ENCODE measurements around the gene HADHB. TPM values are rescaled to one million over a fixed set of nuclear protein-coding genes. Genes with fewer than 3 reads are reported as not detected.

HADHB gene
- total RNA-seq, 1 experiment from 2014 or later, result 101 TPM

DNA sequence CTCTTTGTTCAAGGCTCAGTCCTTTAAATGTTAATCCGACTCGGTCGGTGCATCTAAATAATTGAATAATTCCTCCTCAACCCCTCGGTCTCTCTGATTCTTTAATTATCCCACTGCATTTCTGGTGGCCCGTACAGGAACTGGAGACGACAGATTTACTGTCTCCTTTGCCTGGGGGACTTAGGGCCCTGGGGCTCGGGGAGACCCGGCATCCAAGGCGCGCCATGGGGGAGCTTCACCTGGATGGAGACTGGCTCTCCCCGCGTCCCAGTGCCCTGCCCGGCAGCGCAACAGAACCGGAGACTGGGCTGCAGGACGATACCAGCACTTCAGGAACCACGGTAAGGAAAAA lies 53.5 kb downstream of the HADHB start:
- DNase-seq (ENCODE audit: low spot score), result no peak
- BruUV-seq (replicated peaks), result no TSS peak

DNA sequence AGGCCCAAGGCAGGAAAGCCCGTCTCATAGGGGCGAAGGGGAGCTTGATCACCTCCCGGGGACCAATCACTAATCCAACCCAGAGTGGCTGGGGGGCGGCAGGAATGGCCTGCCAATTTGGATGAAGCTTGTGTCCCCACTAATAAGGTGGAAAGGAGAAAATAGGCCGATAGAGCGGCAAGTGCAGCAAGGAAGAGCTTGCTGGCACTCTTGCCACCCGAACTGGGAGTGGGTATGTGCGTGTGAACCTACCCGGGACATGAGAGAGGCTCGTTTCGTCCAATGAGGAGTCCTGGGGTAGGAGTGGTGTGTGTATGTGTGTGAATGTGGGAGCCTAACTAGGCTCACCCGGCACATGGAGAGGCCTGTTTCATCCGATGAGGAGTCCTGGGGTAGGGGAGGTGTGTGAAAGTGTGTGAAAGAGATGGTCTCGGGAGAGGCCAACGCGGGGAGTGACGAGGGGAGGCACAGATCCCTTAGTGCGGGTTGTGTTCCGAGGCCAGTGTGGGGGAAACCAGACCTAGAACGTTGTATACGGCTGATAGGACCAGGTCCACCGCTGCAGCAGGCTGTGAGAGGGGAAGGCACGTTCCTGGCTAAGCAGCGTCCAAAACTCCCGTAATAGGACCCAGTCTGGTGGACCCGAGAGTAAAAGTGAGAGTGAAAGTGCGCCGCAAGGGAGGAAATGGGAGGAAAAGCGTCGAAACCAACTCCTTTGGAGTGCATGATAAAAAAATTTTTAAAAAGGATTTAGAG lies 54.1 kb downstream of the HADHB start:
- intact Hi-C loops (cut with micrococcal nuclease; ENCODE audit: unreplicated experiment), result no loop called here
- DNase-seq (ENCODE audit: low spot score), result no peak
- POLR2A ChIA-PET (ENCODE audit: low non-redundant PET), result no interaction called here
- Histone ChIP-seq H3K4me1 (ENCODE audit: insufficient read depth, low read length, poor library complexity, severe bottlenecking) (peaks cover 9% of the 10 kb centered on the region), H3K9me3 (ENCODE audit: low read depth, low read length, poor library complexity, severe bottlenecking) (no peaks in the 10 kb centered on the region), H3K4me3 (ENCODE audit: low read depth, low read length, poor library complexity, severe bottlenecking) (peak overlapping the region; percentile 37), H3K27me3 (replicated peaks; ENCODE audit: insufficient read depth, low read depth, low read length, poor library complexity) (no peaks in the 10 kb centered on the region), H3K27ac (ENCODE audit: low read depth, low read length, poor library complexity, severe bottlenecking) (peak overlapping the region; percentile 48), H3K36me3 (ENCODE audit: insufficient read depth, low read length, poor library complexity, severe bottlenecking) (no peaks in the 10 kb centered on the region)
- CTCF ChIA-PET, result no interaction called here
- no TSS peak for BruUV-seq (replicated peaks)
- no peak for TF ChIP-seq EZH2 (IDR thresholded peaks at IDR 0.05; ENCODE audit: borderline replicate concordance, low read depth, low read length, poor library complexity, severe bottlenecking)
- TF ChIP-seq, protein P1, sequence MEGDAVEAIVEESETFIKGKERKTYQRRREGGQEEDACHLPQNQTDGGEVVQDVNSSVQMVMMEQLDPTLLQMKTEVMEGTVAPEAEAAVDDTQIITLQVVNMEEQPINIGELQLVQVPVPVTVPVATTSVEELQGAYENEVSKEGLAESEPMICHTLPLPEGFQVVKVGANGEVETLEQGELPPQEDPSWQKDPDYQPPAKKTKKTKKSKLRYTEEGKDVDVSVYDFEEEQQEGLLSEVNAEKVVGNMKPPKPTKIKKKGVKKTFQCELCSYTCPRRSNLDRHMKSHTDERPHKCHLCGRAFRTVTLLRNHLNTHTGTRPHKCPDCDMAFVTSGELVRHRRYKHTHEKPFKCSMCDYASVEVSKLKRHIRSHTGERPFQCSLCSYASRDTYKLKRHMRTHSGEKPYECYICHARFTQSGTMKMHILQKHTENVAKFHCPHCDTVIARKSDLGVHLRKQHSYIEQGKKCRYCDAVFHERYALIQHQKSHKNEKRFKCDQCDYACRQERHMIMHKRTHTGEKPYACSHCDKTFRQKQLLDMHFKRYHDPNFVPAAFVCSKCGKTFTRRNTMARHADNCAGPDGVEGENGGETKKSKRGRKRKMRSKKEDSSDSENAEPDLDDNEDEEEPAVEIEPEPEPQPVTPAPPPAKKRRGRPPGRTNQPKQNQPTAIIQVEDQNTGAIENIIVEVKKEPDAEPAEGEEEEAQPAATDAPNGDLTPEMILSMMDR (conservative IDR thresholded peaks at IDR 0.05; ENCODE audit: low read depth, low read length), result no peak

More for the DNA sequence above, 53.5 kb downstream of the HADHB start:
- intact Hi-C loops (cut with micrococcal nuclease; ENCODE audit: unreplicated experiment), result no loop called here
- H3K27ac ChIP-seq (ENCODE audit: low read depth, low read length, poor library complexity, severe bottlenecking), result no peak overlapping the region
- no peaks in the 10 kb centered on the region for H3K27me3 ChIP-seq (replicated peaks; ENCODE audit: insufficient read depth, low read depth, low read length, poor library complexity)
- CTCF ChIA-PET, result no interaction called here
- H3K4me3 ChIP-seq (ENCODE audit: low read depth, low read length, poor library complexity, severe bottlenecking), result no peak overlapping the region
- TF ChIP-seq, protein P1 (conservative IDR thresholded peaks at IDR 0.05; ENCODE audit: low read depth, low read length), result no peak
- no peak for TF ChIP-seq EZH2 (IDR thresholded peaks at IDR 0.05; ENCODE audit: borderline replicate concordance, low read depth, low read length, poor library complexity, severe bottlenecking)
- no peaks in the 10 kb centered on the region for H3K9me3 ChIP-seq (ENCODE audit: low read depth, low read length, poor library complexity, severe bottlenecking)
- peaks cover 9% of the 10 kb centered on the region for H3K4me1 ChIP-seq (ENCODE audit: insufficient read depth, low read length, poor library complexity, severe bottlenecking)
- no peaks in the 10 kb centered on the region for H3K36me3 ChIP-seq (ENCODE audit: insufficient read depth, low read length, poor library complexity, severe bottlenecking)
- POLR2A ChIA-PET (ENCODE audit: low non-redundant PET), result no interaction called here

DNA sequence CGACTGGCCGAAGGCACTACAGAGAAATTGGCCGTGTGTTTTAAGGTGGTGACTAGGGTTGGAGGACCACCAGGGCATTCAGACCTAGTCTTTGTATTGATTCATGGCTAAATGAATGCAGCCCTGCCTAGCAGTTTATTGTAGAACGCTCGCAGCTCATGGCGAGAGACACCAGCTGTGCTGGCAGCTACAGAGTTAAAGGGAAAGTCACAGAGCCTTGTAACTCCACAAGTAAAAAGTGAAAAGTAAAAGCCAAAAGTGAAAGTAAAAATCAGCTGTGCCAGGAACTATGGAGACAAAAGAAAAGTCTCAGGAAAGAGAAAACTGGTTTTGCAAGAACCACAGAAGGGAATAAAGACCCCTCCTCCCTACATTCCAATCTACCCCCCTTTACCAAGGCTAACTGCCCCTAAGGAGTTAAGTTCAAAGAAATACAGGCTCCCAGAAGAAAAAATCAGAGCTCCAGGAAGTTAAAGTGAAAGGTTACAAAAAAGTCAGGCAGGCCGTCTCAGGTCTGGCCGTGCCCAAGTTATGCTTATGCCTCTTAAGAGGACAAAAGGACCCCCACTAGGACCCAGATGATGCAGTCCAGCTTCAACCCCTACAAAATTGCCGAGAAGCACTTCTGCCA lies 54.8 kb downstream of the HADHB start:
- Histone ChIP-seq H3K4me1 (ENCODE audit: insufficient read depth, low read length, poor library complexity, severe bottlenecking) (peaks cover 9% of the 10 kb centered on the region), H3K4me3 (ENCODE audit: low read depth, low read length, poor library complexity, severe bottlenecking) (peak overlapping the region; percentile 37), H3K9me3 (ENCODE audit: low read depth, low read length, poor library complexity, severe bottlenecking) (no peaks in the 10 kb centered on the region), H3K27me3 (replicated peaks; ENCODE audit: insufficient read depth, low read depth, low read length, poor library complexity) (no peaks in the 10 kb centered on the region), H3K36me3 (ENCODE audit: insufficient read depth, low read length, poor library complexity, severe bottlenecking) (no peaks in the 10 kb centered on the region), H3K27ac (ENCODE audit: low read depth, low read length, poor library complexity, severe bottlenecking) (peak overlapping the region; percentile 48)
- TF ChIP-seq, protein P1 (conservative IDR thresholded peaks at IDR 0.05; ENCODE audit: low read depth, low read length), result no peak
- TF ChIP-seq EZH2 (IDR thresholded peaks at IDR 0.05; ENCODE audit: borderline replicate concordance, low read depth, low read length, poor library complexity, severe bottlenecking), result no peak
- ChIA-PET POLR2A (ENCODE audit: low non-redundant PET) (no interaction called here), CTCF (no interaction called here)
- peak; percentile 62 for DNase-seq (ENCODE audit: low spot score)
- no TSS peak for BruUV-seq (replicated peaks)
- intact Hi-C loops (cut with micrococcal nuclease; ENCODE audit: unreplicated experiment), result no loop called here
